ENCODE data around the gene CGREF1.

The CGREF1 gene

GRCh38 chr2:27118525-27119329 is at the start of gene CGREF1:
Gene CGREF1, minus strand, starts transcription at chr2:27119128. Its CDS starts 14,762 bp downstream, at chr2:27104366.
- H3K27me3 ChIP-seq: peaks cover 46% of the 10 kb centered on the region
- peaks cover 26 to 30% of the 10 kb centered on the region in 2 experiments for H3K4me1 ChIP-seq (ENCODE audit: control insufficient read depth in 1 of 2, insufficient read depth in 1 of 2, low read depth in 1 of 2, low read length in 1 of 2)
- no peaks in the 10 kb centered on the region for H3K36me3 ChIP-seq
- TF ChIP-seq CTCF (IDR thresholded peaks at IDR 0.05): no peak
- no peak within 1 kb of the TSS for H3K27ac ChIP-seq
- H3K4me3 ChIP-seq (ENCODE audit: low read depth in 1 of 2, low read length in 1 of 2): no peak within 1 kb of the TSS
- H3K9me3 ChIP-seq: no peaks in the 10 kb centered on the region

GRCh38 chr2:27164960-27165763 is 46.2 kb upstream of the CGREF1 start:
- Histone ChIP-seq H3K4me3 (ENCODE audit: low read depth in 1 of 2, low read length in 1 of 2) (no peak overlapping the region), H3K27me3 (peaks cover 4% of the 10 kb centered on the region), H3K27ac (no peak overlapping the region), H3K9me3 (no peaks in the 10 kb centered on the region), H3K36me3 (no peaks in the 10 kb centered on the region), H3K4me1 (ENCODE audit: control insufficient read depth in 1 of 2, insufficient read depth in 1 of 2, low read depth in 1 of 2, low read length in 1 of 2) (peaks cover 0 to 4% of the 10 kb centered on the region in 2 experiments)
- no peak for TF ChIP-seq CTCF (IDR thresholded peaks at IDR 0.05)

GRCh38 chr2:27162151-27163121 is 43.5 kb upstream of the CGREF1 start:
- Histone ChIP-seq H3K27ac (no peak overlapping the region), H3K27me3 (no peaks in the 10 kb centered on the region), H3K4me1 (ENCODE audit: control insufficient read depth in 1 of 2, insufficient read depth in 1 of 2, low read depth in 1 of 2, low read length in 1 of 2) (no peaks in the 10 kb centered on the region), H3K36me3 (no peaks in the 10 kb centered on the region), H3K4me3 (ENCODE audit: low read depth in 1 of 2, low read length in 1 of 2) (no peak overlapping the region), H3K9me3 (no peaks in the 10 kb centered on the region)
- TF ChIP-seq CTCF (IDR thresholded peaks at IDR 0.05): no peak

GRCh38 chr2:27160191-27160590 is 41.3 kb upstream of the CGREF1 start:
- H3K4me1 ChIP-seq (ENCODE audit: control insufficient read depth in 1 of 2, insufficient read depth in 1 of 2, low read depth in 1 of 2, low read length in 1 of 2): no peaks in the 10 kb centered on the region
- no peaks in the 10 kb centered on the region for H3K9me3 ChIP-seq
- TF ChIP-seq CTCF (IDR thresholded peaks at IDR 0.05): no peak
- no peaks in the 10 kb centered on the region for H3K27me3 ChIP-seq
- H3K4me3 ChIP-seq (ENCODE audit: low read depth in 1 of 2, low read length in 1 of 2): no peak overlapping the region
- H3K36me3 ChIP-seq: no peaks in the 10 kb centered on the region
- no peak overlapping the region for H3K27ac ChIP-seq

- Histone ChIP-seq H3K4me1 (ENCODE audit: control insufficient read depth in 1 of 2, insufficient read depth in 1 of 2, low read depth in 1 of 2, low read length in 1 of 2) (no peaks in the 10 kb centered on the region), H3K36me3 (no peaks in the 10 kb centered on the region), H3K9me3 (no peaks in the 10 kb centered on the region), H3K27ac (no peak overlapping the region), H3K4me3 (ENCODE audit: low read depth in 1 of 2, low read length in 1 of 2) (no peak overlapping the region), H3K27me3 (no peaks in the 10 kb centered on the region)
- TF ChIP-seq CTCF (IDR thresholded peaks at IDR 0.05): no peak
Observed at GRCh38 chr2:27159271-27159670, 40.3 kb upstream of the CGREF1 start.

Data from neutrophil (primary cell).